ENCODE results near the gene RXFP1.

DNA sequence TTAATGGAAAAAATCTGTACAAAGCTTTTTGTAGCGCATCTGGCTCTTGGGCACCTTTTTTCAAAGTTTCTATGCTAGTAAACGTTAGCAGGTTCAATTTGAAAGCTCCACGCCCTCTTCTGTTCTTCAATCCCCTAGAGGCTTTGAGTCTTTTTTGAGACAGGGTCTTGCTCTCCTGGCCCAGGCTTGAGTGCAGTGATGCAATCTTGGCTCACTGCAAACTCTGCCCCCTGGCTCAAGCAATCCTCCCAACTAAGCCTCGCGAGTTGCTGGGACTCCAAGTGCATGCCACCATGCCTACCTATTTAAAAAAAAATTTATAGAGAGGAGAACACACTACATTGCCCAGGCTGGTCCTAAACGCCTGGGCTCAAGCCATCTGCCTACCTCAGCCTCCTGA is 9.2 kb downstream of the RXFP1 start:
- TF ChIP-seq, protein P1, sequence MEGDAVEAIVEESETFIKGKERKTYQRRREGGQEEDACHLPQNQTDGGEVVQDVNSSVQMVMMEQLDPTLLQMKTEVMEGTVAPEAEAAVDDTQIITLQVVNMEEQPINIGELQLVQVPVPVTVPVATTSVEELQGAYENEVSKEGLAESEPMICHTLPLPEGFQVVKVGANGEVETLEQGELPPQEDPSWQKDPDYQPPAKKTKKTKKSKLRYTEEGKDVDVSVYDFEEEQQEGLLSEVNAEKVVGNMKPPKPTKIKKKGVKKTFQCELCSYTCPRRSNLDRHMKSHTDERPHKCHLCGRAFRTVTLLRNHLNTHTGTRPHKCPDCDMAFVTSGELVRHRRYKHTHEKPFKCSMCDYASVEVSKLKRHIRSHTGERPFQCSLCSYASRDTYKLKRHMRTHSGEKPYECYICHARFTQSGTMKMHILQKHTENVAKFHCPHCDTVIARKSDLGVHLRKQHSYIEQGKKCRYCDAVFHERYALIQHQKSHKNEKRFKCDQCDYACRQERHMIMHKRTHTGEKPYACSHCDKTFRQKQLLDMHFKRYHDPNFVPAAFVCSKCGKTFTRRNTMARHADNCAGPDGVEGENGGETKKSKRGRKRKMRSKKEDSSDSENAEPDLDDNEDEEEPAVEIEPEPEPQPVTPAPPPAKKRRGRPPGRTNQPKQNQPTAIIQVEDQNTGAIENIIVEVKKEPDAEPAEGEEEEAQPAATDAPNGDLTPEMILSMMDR (conservative IDR thresholded peaks at IDR 0.05) = no peak
- TF ChIP-seq ZFX (IDR thresholded peaks at IDR 0.05) = no peak

Measured in C4-2B (cell line).